22Rv1 (cell line): ENCODE results near the gene SLC39A9.
"Not testable (repeated sequence)": the region's sequence is repeated elsewhere in the genome, so short reads cannot be mapped to it uniquely, and the experiment has no call there.

Experiments used
- H3K27ac ChIP-seq: fragments of 450-650 bp; 2 replicates; pipeline ENCODE4 v1.5.1; 2017
- CTCF ChIP-seq: fragments of 450-650 bp; IDR thresholded peaks from 2 replicates; pipeline ENCODE4 v1.5.1; 2017; ENCODE audit warnings: mild to moderate bottlenecking
- ZFX ChIP-seq: fragments of 450-650 bp; IDR thresholded peaks from 2 replicates; pipeline ENCODE4 v1.6.1; 2017; ENCODE audit warnings: antibody characterized with exemption, borderline replicate concordance

The SLC39A9 gene

GRCh38 chr14:69490219-69490918 is 91.9 kb downstream of the SLC39A9 start:
- TF ChIP-seq ZFX (no peak), CTCF (no peak)
- no peak overlapping the region for H3K27ac ChIP-seq

- H3K27ac ChIP-seq, result no peak overlapping the region
- TF ChIP-seq CTCF (no peak), ZFX (no peak)
Measured at GRCh38 chr14:69491193-69491592, 92.7 kb downstream of the SLC39A9 start.

- TF ChIP-seq CTCF (no peak), ZFX (no peak)
- H3K27ac ChIP-seq, result no peak overlapping the region
Measured at GRCh38 chr14:69493038-69493437, 94.5 kb downstream of the SLC39A9 start.

- TF ChIP-seq CTCF (no peak), ZFX (no peak)
- no peak overlapping the region for H3K27ac ChIP-seq
Measured at GRCh38 chr14:69493791-69494190, 95.3 kb downstream of the SLC39A9 start.

- no peak overlapping the region for H3K27ac ChIP-seq
- no peak for TF ChIP-seq ZFX
- TF ChIP-seq CTCF, result no peak
Measured at GRCh38 chr14:69495341-69495921, 96.9 kb downstream of the SLC39A9 start.

- not testable (repeated sequence) for H3K27ac ChIP-seq
Measured at GRCh38 chr14:69497866-69498265, 99.4 kb downstream of the SLC39A9 start.

- not testable (repeated sequence) for H3K27ac ChIP-seq
Measured at GRCh38 chr14:69498286-69498685, 99.8 kb downstream of the SLC39A9 start.

GRCh38 chr14:69499436-69499835 is 100.9 kb downstream of the SLC39A9 start:
- H3K27ac ChIP-seq, result no peak overlapping the region
- TF ChIP-seq ZFX (no peak), CTCF (no peak)
